HepG2 (cell line): ENCODE data around the gene SLC25A10. TPM values are rescaled to one million over a fixed set of nuclear protein-coding genes. Genes with fewer than 3 reads are reported as not detected.
A peak's percentile ranks its signal among the peaks of the same experiment; 100 is the strongest.

ENCODE experiments used
- CAMTA2 ChIP-seq: sonication (generic); formaldehyde crosslinking; IDR thresholded peaks from 2 replicates; pipeline ENCODE4 v1.4.0; 2020; ENCODE audit warnings: mild to moderate bottlenecking, missing genetic modification reagents, borderline replicate concordance
- EP300 ChIP-seq, 3 experiments: sonication (generic) in 1 of 3; formaldehyde crosslinking in 1 of 3; IDR thresholded peaks; 2 replicates each; pipeline versions ENCODE4 v1.5.1 to v1.6.1; 2011 to 2020; ENCODE audit warnings: low read depth in 2 of 3, low read length in 2 of 3, borderline replicate concordance in 1 of 3, improper control_type of control experiment in 1 of 3, mild to moderate bottlenecking in 1 of 3, missing genetic modification reagents in 1 of 3, moderate library complexity in 1 of 3
- FOXM1 ChIP-seq: sonication (generic); formaldehyde crosslinking; IDR thresholded peaks from 2 replicates; pipeline ENCODE4 v1.5.0; 2020; ENCODE audit warnings: missing genetic modification reagents
- GFI1 ChIP-seq: sonication (generic); formaldehyde crosslinking; IDR thresholded peaks from 2 replicates; pipeline ENCODE4 v1.5.0; 2020; ENCODE audit warnings: missing genetic modification reagents, mild to moderate bottlenecking, borderline replicate concordance
- NFE2 ChIP-seq: sonication (generic); formaldehyde crosslinking; IDR thresholded peaks from 2 replicates; pipeline ENCODE4 v1.4.0; 2020; ENCODE audit warnings: missing genetic modification reagents
- RAD51 ChIP-seq: fragments of 450-650 bp; IDR thresholded peaks from 2 replicates; pipeline ENCODE4 v1.6.1; 2016; ENCODE audit warnings: borderline replicate concordance
- SMAD3 ChIP-seq: sonication (generic); formaldehyde crosslinking; IDR thresholded peaks from 2 replicates; pipeline ENCODE4 v1.4.0; 2020; ENCODE audit warnings: missing genetic modification reagents
- SPEN ChIP-seq: sonication (generic); formaldehyde crosslinking; IDR thresholded peaks from 2 replicates; pipeline ENCODE4 v1.5.1; 2020; ENCODE audit warnings: low read depth, mild to moderate bottlenecking, missing genetic modification reagents
- TAF15 ChIP-seq: fragments of 200-400 bp; formaldehyde crosslinking; IDR thresholded peaks from one replicate; pipeline ENCODE4 v1.6.1; 2018; ENCODE audit warnings: mild to moderate bottlenecking, low read depth, low read length; ENCODE audit not compliant: poor library complexity, severe bottlenecking
- TCF7L2 ChIP-seq: IDR thresholded peaks from 2 replicates; pipeline ENCODE4 v1.6.1; 2011; ENCODE audit warnings: mild to moderate bottlenecking, low read depth, low read length, moderate library complexity
- ZNF20 ChIP-seq: sonication (generic); formaldehyde crosslinking; IDR thresholded peaks from 2 replicates; pipeline ENCODE4 v1.4.0; 2020; ENCODE audit warnings: mild to moderate bottlenecking, moderate library complexity, missing genetic modification reagents
- ZNF547 ChIP-seq: sonication (generic); formaldehyde crosslinking; IDR thresholded peaks from 2 replicates; pipeline ENCODE4 v1.5.1; 2020; ENCODE audit warnings: mild to moderate bottlenecking, missing genetic modification reagents
- ZNF562 ChIP-seq: sonication (generic); formaldehyde crosslinking; IDR thresholded peaks from 2 replicates; pipeline ENCODE4 v1.8.0; 2022; ENCODE audit warnings: missing genetic modification reagents, borderline replicate concordance
- ZNF772 ChIP-seq: sonication (generic); formaldehyde crosslinking; IDR thresholded peaks from 2 replicates; pipeline ENCODE4 v1.5.0; 2020; ENCODE audit warnings: mild to moderate bottlenecking, missing genetic modification reagents
- ZXDC ChIP-seq: sonication (generic); formaldehyde crosslinking; IDR thresholded peaks from 2 replicates; pipeline ENCODE4 v1.5.0; 2020; ENCODE audit warnings: mild to moderate bottlenecking, missing genetic modification reagents
- polyA plus RNA-seq, 8 experiments: library from polyadenylated mRNA; depleted of rRNA in 3 of 8; stranded (reverse) in 7 of 8; unstranded in 1 of 8; fragments of >200 nt; fragmentation: Illumina TruSeq in 4 of 8; extraction: Trizol in 4 of 8; gene quantifications; 2 replicates each; pipeline versions ENCODE4 v1.2.1 to v1.2.3, GENCODE V29; 2011 to 2016; ENCODE audit warnings: low read depth in 4 of 8, missing spikeins in 1 of 8, mixed read lengths in 1 of 8; ENCODE audit not compliant: insufficient read depth in 1 of 8
- total RNA-seq, 5 experiments: library from RNA; depleted of rRNA; stranded (reverse); fragments of >200 nt; fragmentation: Illumina TruSeq; extraction: Trizol; gene quantifications; 2 replicates each; pipeline ENCODE4 v1.2.3, GENCODE V29; 2016; ENCODE audit warnings: low read depth in 1 of 5
- TF ChIP-seq, protein P1 (sequence below): sonication (generic); formaldehyde crosslinking; IDR thresholded peaks from 2 replicates; pipeline ENCODE4 v1.5.1; 2020; ENCODE audit warnings: missing genetic modification reagents, mild to moderate bottlenecking, borderline replicate concordance
- TF ChIP-seq, protein P2 (sequence below), 2 experiments: sonication (generic) in 1 of 2; formaldehyde crosslinking in 1 of 2; IDR thresholded peaks; 2 replicates each; pipeline versions ENCODE4 v1.6.1 to v1.9.0; 2014 to 2022; ENCODE audit warnings: antibody characterized with exemption in 1 of 2, borderline replicate concordance in 1 of 2, inconsistent platforms in 1 of 2, low read depth in 1 of 2, missing genetic modification reagents in 1 of 2

The SLC25A10 gene
- total and polyA plus RNA-seq, 2 of the 13 experiments (the other 11 are each of a cell fraction or from before 2014, with no cell fraction given) = 46.5 to 140 TPM

DNA sequence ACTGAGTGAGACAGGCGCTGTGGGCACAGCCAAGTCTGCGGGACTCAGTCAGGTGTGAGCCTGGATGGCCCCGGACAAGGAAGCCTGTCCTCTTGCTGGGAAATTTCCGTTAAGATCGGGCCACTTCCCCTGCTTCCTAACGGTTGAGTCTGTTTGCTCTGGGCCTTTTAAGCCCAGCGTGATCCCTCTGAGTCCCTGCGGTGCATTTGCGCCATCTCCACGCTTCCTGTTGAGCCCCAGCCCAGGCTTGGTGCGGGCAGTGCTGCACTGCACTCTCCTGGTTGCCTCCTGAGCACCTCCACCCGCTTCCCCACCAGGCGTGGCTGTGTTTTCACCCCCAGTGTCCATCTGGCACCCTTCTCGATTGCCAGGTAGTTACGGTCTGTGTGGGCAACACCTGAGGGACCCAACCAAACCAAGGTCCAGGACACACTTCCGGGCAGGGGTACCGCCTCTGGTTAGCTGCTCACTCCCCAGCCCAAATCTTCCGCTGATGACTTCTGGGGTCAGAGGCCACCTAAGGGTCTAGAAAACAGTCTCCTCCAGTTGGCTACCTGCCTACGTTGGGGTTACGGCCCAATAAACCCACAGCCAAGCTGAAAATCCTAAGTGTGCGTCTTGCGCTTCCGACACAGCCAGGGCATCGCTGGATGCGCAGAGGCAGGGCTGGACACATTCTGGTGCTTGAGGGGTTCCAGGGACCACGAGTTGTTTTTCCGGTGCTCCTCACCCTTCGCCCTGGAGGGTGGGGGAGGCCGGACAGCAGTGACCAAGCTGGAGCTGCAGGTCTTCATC lies 1.4 kb upstream of the SLC25A10 start (continued):
- TF ChIP-seq GFI1 (no peak), FOXM1 (no peak), ZNF20 (no peak), ZNF772 (CRISPR knock-in tag) (0 out of 2 replicates have a peak, but pooled peaks have one; percentile 23), TAF15 (no peak), RAD51 (no peak), CAMTA2 (CRISPR knock-in tag) (peak; percentile 51; the same call in 1 of the 2 replicates), EP300 (IDR thresholded peaks at IDR 0.05; ENCODE audit: low read depth in 2 of 2, low read length in 2 of 2) (peak in 1 of 2 experiments; percentile 15; a peak in 1 of 4 replicates), EP300 (CRISPR knock-in tag; IDR thresholded peaks at IDR 0.05; ENCODE audit: borderline replicate concordance) (0 out of 2 replicates have a peak, but pooled peaks have one; percentile 35), ZNF562 (no peak), NFE2 (CRISPR knock-in tag) (no peak), ZXDC (CRISPR knock-in tag) (no peak), ZNF547 (CRISPR knock-in tag) (0 out of 2 replicates have a peak, but pooled peaks have one; percentile 54), SMAD3 (CRISPR knock-in tag) (0 out of 2 replicates have a peak, but pooled peaks have one; percentile 38), TCF7L2 (no peak), SPEN (CRISPR knock-in tag) (no peak)
- TF ChIP-seq, protein P1, sequence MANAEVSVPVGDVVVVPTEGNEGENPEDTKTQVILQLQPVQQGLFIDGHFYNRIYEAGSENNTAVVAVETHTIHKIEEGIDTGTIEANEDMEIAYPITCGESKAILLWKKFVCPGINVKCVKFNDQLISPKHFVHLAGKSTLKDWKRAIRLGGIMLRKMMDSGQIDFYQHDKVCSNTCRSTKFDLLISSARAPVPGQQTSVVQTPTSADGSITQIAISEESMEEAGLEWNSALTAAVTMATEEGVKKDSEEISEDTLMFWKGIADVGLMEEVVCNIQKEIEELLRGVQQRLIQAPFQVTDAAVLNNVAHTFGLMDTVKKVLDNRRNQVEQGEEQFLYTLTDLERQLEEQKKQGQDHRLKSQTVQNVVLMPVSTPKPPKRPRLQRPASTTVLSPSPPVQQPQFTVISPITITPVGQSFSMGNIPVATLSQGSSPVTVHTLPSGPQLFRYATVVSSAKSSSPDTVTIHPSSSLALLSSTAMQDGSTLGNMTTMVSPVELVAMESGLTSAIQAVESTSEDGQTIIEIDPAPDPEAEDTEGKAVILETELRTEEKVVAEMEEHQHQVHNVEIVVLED (CRISPR knock-in tag) = 0 out of 2 replicates have a peak, but pooled peaks have one; percentile 26
- TF ChIP-seq, protein P2, sequence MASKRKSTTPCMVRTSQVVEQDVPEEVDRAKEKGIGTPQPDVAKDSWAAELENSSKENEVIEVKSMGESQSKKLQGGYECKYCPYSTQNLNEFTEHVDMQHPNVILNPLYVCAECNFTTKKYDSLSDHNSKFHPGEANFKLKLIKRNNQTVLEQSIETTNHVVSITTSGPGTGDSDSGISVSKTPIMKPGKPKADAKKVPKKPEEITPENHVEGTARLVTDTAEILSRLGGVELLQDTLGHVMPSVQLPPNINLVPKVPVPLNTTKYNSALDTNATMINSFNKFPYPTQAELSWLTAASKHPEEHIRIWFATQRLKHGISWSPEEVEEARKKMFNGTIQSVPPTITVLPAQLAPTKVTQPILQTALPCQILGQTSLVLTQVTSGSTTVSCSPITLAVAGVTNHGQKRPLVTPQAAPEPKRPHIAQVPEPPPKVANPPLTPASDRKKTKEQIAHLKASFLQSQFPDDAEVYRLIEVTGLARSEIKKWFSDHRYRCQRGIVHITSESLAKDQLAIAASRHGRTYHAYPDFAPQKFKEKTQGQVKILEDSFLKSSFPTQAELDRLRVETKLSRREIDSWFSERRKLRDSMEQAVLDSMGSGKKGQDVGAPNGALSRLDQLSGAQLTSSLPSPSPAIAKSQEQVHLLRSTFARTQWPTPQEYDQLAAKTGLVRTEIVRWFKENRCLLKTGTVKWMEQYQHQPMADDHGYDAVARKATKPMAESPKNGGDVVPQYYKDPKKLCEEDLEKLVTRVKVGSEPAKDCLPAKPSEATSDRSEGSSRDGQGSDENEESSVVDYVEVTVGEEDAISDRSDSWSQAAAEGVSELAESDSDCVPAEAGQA (IDR thresholded peaks at IDR 0.05; ENCODE audit: low read depth) = 0 out of 2 replicates have a peak, but pooled peaks have one; percentile 39
- TF ChIP-seq, protein P2 (CRISPR knock-in tag; IDR thresholded peaks at IDR 0.05; ENCODE audit: borderline replicate concordance) = no peak
